Prostate gland (tissue), 2 donors: Measurements from ENCODE around the gene PRPF6.

Experiments
- POLR2AphosphoS5 ChIP-seq: sonication (generic); formaldehyde crosslinking; IDR thresholded peaks from one replicate; pipeline ENCODE4 v1.6.1; 2017; ENCODE audit warnings: antibody characterized with exemption
- TF ChIP-seq, protein P1 (sequence below), 4 experiments: fragments of 200-600 bp in 2 of 4; fragments of 450-650 bp in 2 of 4; sonication (generic) in 2 of 4; IDR thresholded peaks; 1 replicate in 3 of 4; 2 replicates in 1 of 4; pipeline ENCODE4 v1.5.1; 2016 to 2019; ENCODE audit warnings: antibody characterized with exemption in 4 of 4, mild to moderate bottlenecking in 2 of 4, moderate library complexity in 2 of 4

DNA sequence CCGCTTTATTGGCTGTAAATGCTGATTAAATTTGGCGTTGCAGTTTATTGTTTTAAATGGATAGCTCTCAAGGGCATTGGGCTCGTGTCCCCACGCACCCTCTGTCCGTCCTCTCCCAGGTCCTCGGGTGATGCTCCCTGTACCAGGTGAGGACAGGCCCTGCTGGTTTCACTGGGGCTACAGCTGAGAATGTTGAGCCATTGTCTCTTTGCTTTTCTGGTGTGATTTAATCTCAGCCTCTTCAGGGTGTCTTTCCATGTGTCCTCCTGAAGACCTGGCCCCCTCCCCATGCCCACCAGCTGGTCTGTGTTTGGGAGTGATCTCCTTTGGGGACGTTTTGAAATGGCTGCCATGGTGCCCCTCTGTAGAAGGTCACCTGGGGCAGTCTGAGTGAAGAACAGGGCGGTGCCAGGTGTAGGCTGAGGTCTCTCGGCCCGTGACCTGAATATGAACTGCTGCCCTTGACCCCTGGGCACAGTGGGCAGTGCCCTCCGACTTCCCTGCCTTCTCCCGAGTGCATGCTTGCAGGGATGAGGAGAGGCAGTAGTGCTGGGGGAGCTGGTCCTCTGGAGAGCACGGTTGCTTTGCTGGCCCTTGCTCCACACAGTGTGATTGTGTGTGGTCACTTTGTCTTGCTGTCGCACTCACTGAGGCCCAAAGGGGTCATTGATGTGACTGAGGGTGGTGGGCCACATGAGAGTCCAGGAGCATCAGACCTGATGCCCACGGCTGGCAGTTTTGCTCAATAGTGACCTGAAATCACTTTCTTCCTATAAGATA, 42.6 kb downstream of the PRPF6 start:
- TF ChIP-seq, protein P1, sequence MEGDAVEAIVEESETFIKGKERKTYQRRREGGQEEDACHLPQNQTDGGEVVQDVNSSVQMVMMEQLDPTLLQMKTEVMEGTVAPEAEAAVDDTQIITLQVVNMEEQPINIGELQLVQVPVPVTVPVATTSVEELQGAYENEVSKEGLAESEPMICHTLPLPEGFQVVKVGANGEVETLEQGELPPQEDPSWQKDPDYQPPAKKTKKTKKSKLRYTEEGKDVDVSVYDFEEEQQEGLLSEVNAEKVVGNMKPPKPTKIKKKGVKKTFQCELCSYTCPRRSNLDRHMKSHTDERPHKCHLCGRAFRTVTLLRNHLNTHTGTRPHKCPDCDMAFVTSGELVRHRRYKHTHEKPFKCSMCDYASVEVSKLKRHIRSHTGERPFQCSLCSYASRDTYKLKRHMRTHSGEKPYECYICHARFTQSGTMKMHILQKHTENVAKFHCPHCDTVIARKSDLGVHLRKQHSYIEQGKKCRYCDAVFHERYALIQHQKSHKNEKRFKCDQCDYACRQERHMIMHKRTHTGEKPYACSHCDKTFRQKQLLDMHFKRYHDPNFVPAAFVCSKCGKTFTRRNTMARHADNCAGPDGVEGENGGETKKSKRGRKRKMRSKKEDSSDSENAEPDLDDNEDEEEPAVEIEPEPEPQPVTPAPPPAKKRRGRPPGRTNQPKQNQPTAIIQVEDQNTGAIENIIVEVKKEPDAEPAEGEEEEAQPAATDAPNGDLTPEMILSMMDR (IDR thresholded peaks at IDR 0.05), result no peak
- TF ChIP-seq POLR2AphosphoS5, result no peak
